ENCODE measurements around the gene TFDP2.
"Not testable (repeated sequence)": the region's sequence is repeated elsewhere in the genome, so short reads cannot be mapped to it uniquely, and the experiment has no call there.

GRCh38 chr3:141909986-141910385 lies 239.4 kb downstream of the TFDP2 start:
- TF ChIP-seq CTCF (conservative IDR thresholded peaks at IDR 0.05); EZH2 (IDR thresholded peaks at IDR 0.05; ENCODE audit: low read depth): not testable (repeated sequence)
